Gastrocnemius medialis (tissue), 4 donors: Measurements from ENCODE around the gene OXNAD1. TPM values are rescaled to one million over a fixed set of nuclear protein-coding genes. Genes with fewer than 3 reads are reported as not detected.

Experiments used
- ATAC-seq, 2 donors: fragments of 150-250 bp; one replicate each; pipeline ENCODE4 v1.9.1; 2016
- DNase-seq, 2 donors: peaks; one replicate each; pipeline ENCODE4 v3.0.0-alpha.2; 2019
- H3K27ac ChIP-seq, 4 donors: fragments of 200-600 bp; sonication (generic); 1 replicate in 1 of 4; 2 replicates in 3 of 4; pipeline ENCODE4 v1.5.1; 2016 to 2018; ENCODE audit warnings: mild to moderate bottlenecking in 2 of 4, moderate library complexity in 1 of 4
- H3K27me3 ChIP-seq, 3 donors: fragments of 200-600 bp; sonication (generic) in 2 of 3; 1 replicate in 1 of 3; 2 replicates in 2 of 3; pipeline versions ENCODE4 v1.5.1 to v1.6.0; 2016 to 2019; ENCODE audit warnings: mild to moderate bottlenecking in 1 of 3, moderate library complexity in 1 of 3
- H3K36me3 ChIP-seq, 2 donors: fragments of 200-600 bp; sonication (generic) in 1 of 2; one replicate each; pipeline ENCODE4 v1.5.1; 2017 to 2018
- H3K4me1 ChIP-seq, 2 donors: fragments of 200-600 bp; sonication (generic) in 1 of 2; one replicate each; pipeline ENCODE4 v1.5.1; 2016 to 2017; ENCODE audit warnings: mild to moderate bottlenecking in 2 of 2
- H3K4me3 ChIP-seq, 4 donors: fragments of 200-600 bp; sonication (generic) in 3 of 4; 1 replicate in 1 of 4; 2 replicates in 3 of 4; pipeline ENCODE4 v1.5.1; 2016 to 2019; ENCODE audit warnings: mild to moderate bottlenecking in 2 of 4
- H3K9me3 ChIP-seq, 3 donors: fragments of 200-600 bp; sonication (generic) in 2 of 3; 1 replicate in 1 of 3; 2 replicates in 2 of 3; pipeline ENCODE4 v1.5.1; 2016 to 2019
- CTCF ChIP-seq, 5 experiments: fragments of 450-650 bp in 3 of 5; fragments of 200-600 bp in 2 of 5; sonication (generic) in 2 of 5; IDR thresholded peaks in 4 of 5; conservative IDR thresholded peaks in 1 of 5; 1 replicate in 4 of 5; 2 replicates in 1 of 5; pipeline ENCODE4 v1.5.1; 2016 to 2019; ENCODE audit warnings: antibody characterized with exemption in 5 of 5, mild to moderate bottlenecking in 3 of 5, moderate library complexity in 3 of 5
- POLR2A ChIP-seq, 2 donors: fragments of 450-650 bp; IDR thresholded peaks; one replicate each; pipeline ENCODE4 v1.6.1; 2017; ENCODE audit warnings: antibody characterized with exemption in 2 of 2, mild to moderate bottlenecking in 2 of 2, moderate library complexity in 2 of 2
- in situ Hi-C, 4 donors: fragments of 200-750 bp; cut with MboI; loops; one replicate each; pipeline versions ENCODE4 v1.15.0 to v1.8.0; 2017; ENCODE audit warnings: low sequenced_read_pairs in 4 of 4
- intact Hi-C: fragments of 100-400 bp; cut with DNase I; formaldehyde crosslinking; loops from one replicate; pipeline ENCODE4 v1.15.1; 2023; ENCODE audit warnings: low total_unique reads
- total RNA-seq, 4 donors: library from RNA; depleted of rRNA; stranded (reverse); fragments of >200 nt; gene quantifications; one replicate each; pipeline versions ENCODE4 v1.1.0 to v1.2.3, GENCODE V29; 2016

Gene OXNAD1
- total RNA-seq, 4 donors from 2014 or later: 12.3 to 28.6 (median 17.1) TPM

DNA sequence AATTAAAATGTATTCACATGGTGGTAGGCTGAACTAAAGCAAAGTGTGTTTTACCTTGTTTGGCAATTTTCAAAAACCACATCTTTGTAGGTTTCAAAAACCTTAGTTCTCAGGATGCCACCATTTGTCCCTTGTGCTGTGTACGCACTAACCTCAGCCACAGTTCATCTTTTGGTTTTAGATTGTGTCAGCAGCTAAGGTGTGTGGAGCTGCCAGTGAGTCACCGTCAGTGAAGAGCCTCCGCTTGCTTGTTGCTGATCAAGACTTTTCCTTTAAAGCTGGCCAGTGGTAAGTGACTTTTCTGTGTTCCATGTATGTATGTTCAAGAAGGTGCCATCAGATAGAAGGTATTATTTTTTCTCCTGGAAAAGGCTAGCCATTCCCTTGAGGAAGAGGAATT is 21.1 kb downstream of the OXNAD1 start:
- peak; percentile 51 to 75 for ATAC-seq
- TF ChIP-seq CTCF (IDR thresholded peaks at IDR 0.05 in 4 of 5, conservative IDR thresholded peaks at IDR 0.05 in 1 of 5) (no peak), POLR2A (IDR thresholded peaks at IDR 0.05) (no peak)
- peak overlapping the region; percentile 66 to 83 (median 76) for H3K27ac ChIP-seq

DNA sequence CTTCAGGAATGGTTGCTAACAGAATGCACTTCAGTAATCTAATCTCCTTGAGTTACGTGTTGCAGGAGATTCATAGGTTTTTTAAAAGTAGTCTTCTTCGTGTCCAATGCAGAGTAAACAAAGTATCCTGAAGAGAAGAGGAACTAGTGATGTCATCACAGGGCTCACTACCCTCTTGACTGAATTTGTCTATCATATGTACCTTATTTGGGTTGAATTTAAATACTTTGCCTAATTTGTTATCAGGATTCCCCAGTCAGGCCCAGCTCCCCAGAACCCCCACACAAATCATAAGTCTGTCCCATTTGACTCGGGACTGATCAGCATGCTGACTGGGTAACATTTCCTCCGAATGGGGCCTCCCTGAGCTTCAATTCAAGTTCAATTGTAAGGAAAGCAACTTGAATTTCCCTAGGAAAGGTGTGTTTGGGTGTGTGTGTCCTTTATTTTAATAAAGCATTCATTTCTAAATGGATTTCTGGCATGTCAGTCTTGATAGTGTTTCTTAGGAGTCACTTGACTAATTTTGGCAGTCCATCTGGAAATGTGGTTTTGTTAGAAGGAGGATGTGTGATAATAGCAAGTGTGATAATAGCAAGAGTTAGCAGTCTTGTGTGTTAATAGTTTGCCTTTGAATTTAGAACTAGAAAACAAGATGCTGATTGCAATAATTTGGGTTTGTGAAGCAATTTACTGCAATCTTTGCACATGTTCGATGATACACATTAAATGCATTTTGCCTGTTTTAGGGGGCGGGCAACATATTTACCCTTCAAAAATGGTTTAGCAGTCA is 21.9 kb downstream of the OXNAD1 start:
- peaks cover 57 to 64% of the 10 kb centered on the region in 2 donors for H3K4me1 ChIP-seq
- H3K27me3 ChIP-seq: no peaks in the 10 kb centered on the region
- no peaks in the 10 kb centered on the region for H3K36me3 ChIP-seq
- intact Hi-C loops: no loop called here
- peak overlapping the region; percentile 66 to 83 (median 76) for H3K27ac ChIP-seq
- in situ Hi-C loops: loop anchor here (5.0 to 25.0 kb wide), 3 partner anchors 265 to 1450 kb away; partner anchors contain the start of gene TBC1D5 (in 1 of the 4)
- ATAC-seq (peak in 1 of 2 donors; percentile 4), DNase-seq (no peak)
- TF ChIP-seq POLR2A (IDR thresholded peaks at IDR 0.05) (no peak), CTCF (IDR thresholded peaks at IDR 0.05 in 4 of 5, conservative IDR thresholded peaks at IDR 0.05 in 1 of 5) (no peak)
- no peak overlapping the region for H3K4me3 ChIP-seq
- H3K9me3 ChIP-seq: no peaks in the 10 kb centered on the region

More for the DNA sequence above, 21.1 kb downstream of the OXNAD1 start:
- peaks cover 57 to 64% of the 10 kb centered on the region in 2 donors for H3K4me1 ChIP-seq
- no peak overlapping the region for H3K4me3 ChIP-seq
- in situ Hi-C loops: loop anchor here (5.0 to 25.0 kb wide), 3 partner anchors 266 to 1451 kb away; partner anchors contain the start of gene TBC1D5 (in 1 of the 4)
- H3K36me3 ChIP-seq: no peaks in the 10 kb centered on the region
- intact Hi-C loops: no loop called here
- H3K9me3 ChIP-seq: no peaks in the 10 kb centered on the region
- no peaks in the 10 kb centered on the region for H3K27me3 ChIP-seq
- DNase-seq: no peak

DNA sequence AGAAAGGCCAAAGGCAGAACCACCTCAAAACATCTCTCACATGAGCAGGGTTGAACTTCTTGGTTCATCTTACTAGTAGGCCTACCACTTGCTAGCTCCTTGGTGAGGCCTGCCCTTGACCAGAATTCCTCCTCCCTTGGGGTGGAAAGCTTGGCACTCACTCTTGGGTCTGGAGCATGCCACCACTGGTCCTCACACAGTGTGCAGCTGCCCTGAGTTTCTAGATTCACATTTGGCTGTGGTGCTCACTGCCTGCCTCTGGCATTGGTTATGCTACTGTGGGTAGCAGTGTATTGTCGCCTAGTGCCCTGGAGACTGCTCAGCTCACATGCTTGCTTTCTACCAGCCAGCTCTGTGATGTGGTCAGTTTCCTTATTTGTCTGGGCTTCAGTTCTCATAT is 23.7 kb downstream of the OXNAD1 start:
- Histone ChIP-seq H3K27me3 (no peaks in the 10 kb centered on the region), H3K9me3 (no peaks in the 10 kb centered on the region), H3K4me3 (no peak overlapping the region), H3K36me3 (no peaks in the 10 kb centered on the region), H3K4me1 (peaks cover 57 to 64% of the 10 kb centered on the region in 2 donors), H3K27ac (peak overlapping the region; percentile 66 to 83 (median 76))
- TF ChIP-seq POLR2A (IDR thresholded peaks at IDR 0.05) (no peak), CTCF (IDR thresholded peaks at IDR 0.05 in 4 of 5, conservative IDR thresholded peaks at IDR 0.05 in 1 of 5) (no peak)
- ATAC-seq (peak; percentile 82 to 90), DNase-seq (peak; percentile 48 to 70)
- intact Hi-C loops (no loop called here), in situ Hi-C loops (loop anchor here (5.0 to 25.0 kb wide), 3 partner anchors 264 to 1449 kb away; partner anchors contain the start of gene TBC1D5 (in 1 of the 4))

DNA sequence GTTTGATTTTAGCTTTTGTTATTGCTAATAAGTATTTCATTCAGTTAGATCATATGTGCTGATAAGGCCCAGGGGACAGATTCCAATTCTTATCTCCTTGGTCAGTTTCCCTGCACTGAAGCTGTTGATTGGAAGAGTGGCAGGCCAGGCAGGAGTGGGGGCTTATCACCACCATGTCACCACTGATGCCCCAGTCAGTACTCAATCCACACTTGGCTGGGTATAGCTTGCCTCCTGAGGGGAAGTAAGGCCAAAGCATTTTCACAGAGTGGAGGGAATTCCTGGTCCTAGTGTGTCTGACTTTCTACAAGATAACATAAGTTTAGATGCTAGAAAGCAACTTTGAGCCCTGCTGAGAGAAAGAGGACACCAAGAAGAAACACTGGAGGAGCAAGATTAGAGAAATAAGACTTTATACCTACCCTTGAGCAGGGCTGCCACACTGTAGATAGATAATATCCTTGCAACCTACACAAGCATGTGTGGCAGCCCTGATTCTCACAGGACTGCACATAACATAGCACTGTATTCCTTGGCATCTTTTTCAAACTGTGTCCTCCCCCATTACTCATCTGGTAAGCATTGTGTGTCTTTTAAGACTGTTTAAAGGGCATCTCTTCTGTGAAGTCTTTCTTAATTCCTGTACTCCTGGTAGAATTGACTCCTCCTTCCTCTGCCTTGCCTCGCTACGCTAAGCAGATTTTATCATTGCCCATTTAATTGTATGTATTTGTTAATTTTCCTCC is 24.3 kb downstream of the OXNAD1 start:
- H3K4me3 ChIP-seq: no peak overlapping the region
- no peak for ATAC-seq
- intact Hi-C loops: no loop called here
- H3K36me3 ChIP-seq: no peaks in the 10 kb centered on the region
- in situ Hi-C loops: loop anchor here (5.0 to 25.0 kb wide), 3 partner anchors 263 to 1448 kb away; partner anchors contain the start of gene TBC1D5 (in 1 of the 4)
- peak overlapping the region; percentile 66 to 83 (median 76) for H3K27ac ChIP-seq
- no peaks in the 10 kb centered on the region for H3K27me3 ChIP-seq
- DNase-seq: no peak
- no peak for TF ChIP-seq POLR2A (IDR thresholded peaks at IDR 0.05)
- TF ChIP-seq CTCF (IDR thresholded peaks at IDR 0.05 in 4 of 5, conservative IDR thresholded peaks at IDR 0.05 in 1 of 5): no peak
- H3K4me1 ChIP-seq: peaks cover 57 to 64% of the 10 kb centered on the region in 2 donors
- H3K9me3 ChIP-seq: no peaks in the 10 kb centered on the region
